IPS-11a (cell line): Measurements from ENCODE around the gene ZNF728.
"Not testable (repeated sequence)": the region's sequence is repeated elsewhere in the genome, so short reads cannot be mapped to it uniquely, and the experiment has no call there.

Experiments used
- H3K4me3 ChIP-seq: one replicate; pipeline ENCODE4 v1.5.1; 2013; ENCODE audit warnings: low read depth, low read length, control low read depth

Gene ZNF728

DNA sequence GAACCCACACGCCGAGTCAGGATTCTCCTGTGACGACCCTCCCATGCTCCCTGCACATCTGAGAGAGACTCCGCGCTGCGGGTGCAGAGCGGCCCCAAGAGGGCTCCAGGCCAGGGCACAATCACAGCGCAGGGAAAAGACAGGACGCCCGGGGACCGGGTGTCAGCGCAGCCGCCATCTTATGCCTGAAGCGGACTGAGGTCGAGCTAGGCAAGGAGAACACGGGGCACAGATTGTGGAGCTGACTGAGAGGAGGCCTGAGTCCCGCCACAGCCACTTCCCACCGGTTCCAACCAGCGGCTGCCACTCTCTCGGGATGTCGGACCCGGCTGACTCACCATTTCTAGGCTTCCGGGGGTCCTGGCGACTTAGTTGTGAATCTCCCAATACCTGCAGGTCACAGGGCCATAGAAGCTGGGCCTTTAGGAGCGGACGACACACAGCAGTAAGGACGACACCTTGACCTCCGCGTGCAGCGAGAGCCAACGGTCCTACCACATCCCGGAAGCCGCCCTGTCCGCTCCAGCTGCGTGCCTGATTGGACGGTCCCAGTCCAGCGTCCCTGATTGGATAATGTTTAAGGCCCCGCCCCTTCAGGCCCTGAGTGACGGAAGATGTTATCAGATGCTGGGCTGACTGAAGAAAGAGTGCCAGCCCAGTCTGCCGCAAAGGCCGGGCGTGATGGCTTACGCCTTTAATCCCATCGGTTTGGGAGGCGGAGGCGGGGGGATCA, at the start of gene ZNF728:
Gene ZNF728, minus strand, starts transcription at position 487 of the 733 bp plus-strand sequence. Its CDS starts 146 bp downstream, at position 341.
- H3K4me3 ChIP-seq, result no peak within 1 kb of the TSS

DNA sequence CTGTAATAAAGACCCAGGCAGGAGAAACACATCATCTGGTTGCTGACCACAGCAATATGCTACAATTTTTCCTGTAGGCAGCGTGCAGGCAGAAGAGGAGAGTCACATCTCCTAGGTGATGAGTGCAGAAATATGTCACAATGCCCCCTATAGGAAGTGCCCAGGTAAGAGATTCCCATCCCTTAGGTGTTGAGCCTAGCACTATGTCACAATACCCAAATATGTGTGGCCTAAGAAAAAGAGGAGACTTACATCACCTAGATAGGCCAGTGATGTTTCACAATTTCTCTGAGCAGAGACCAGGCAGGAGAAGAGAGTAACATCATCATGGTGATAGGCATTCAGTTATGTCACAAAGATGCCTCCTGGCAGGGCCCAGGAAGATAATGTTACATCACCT, 49.4 kb upstream of the ZNF728 start:
- no peak overlapping the region for H3K4me3 ChIP-seq

DNA sequence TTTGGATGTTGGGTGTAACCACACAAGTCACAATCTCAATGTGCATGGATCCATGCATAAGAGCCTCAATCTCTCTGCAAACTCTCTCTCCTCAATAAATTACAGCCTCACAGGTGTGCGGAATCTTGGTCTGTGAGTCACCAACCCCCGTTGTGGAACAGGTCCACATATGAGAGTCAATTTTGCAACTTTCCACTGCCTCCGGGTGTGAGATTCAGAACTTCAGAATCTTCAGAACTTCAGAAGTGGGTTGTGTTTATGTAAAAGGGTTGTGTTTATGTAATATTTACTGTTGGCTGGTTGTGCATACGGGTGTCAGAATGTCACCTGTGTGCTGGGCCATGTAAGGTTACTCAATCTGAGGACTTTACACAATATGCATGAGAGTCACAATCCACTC, 46.3 kb upstream of the ZNF728 start:
- no peak overlapping the region for H3K4me3 ChIP-seq

DNA sequence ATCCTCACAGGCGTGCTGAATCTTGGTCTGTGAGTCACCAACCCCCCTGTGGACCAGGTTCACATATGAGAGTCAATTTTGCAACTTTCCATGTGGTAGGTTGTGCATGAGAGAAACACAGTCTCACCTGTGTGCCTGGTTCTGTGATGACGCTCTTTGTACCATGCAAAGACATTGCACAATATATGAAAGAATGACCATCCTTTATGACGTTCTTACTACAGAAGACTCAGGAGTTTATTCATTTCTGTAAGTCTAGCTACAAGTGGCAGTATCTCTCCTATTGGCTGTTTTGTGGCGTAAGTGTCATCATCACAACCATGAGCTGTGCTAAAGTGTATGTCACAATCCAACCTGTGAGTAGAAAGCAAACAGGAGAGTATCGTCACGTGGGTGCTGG, 43.8 kb upstream of the ZNF728 start:
- no peak overlapping the region for H3K4me3 ChIP-seq

DNA sequence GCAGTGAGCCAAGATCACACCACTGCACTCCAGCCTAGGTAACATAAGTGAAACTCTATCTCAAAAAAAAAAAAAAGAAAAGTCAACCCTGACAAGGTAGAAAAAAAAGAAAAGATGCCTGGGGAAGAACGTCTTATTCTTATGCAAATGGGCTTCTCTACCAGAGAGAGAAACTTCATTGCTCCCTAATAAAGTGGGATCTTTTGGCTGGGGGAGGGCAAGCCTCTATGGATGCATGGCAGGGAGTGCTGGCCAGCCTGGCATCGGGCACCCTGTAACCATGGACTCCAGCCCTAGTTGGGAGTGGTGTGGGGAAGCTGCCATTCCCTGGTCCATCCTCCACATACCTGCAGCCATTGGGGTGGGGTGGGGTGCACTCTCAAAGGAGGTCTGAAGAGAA, 30.7 kb upstream of the ZNF728 start:
- H3K4me3 ChIP-seq, result no peak overlapping the region

DNA sequence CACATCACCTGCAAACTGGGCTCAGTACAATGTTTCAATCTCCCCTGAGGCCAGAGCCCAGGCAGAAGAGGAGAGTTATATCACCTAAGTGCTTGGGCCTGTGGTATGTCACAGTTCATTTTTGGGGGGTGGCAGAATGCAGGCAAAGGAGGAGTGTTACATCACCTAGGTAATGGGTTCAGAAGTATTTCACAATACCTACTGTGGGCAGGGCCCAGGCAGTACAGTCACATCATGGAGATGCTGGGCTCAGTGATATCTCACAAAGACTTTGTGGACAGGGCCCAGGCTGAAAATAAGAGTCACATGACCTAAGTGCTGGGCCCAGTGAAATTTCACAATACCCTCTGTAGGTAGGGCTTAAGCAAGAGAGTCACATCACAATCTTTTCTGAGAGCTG, 12.7 kb upstream of the ZNF728 start:
- H3K4me3 ChIP-seq, result no peak overlapping the region

DNA sequence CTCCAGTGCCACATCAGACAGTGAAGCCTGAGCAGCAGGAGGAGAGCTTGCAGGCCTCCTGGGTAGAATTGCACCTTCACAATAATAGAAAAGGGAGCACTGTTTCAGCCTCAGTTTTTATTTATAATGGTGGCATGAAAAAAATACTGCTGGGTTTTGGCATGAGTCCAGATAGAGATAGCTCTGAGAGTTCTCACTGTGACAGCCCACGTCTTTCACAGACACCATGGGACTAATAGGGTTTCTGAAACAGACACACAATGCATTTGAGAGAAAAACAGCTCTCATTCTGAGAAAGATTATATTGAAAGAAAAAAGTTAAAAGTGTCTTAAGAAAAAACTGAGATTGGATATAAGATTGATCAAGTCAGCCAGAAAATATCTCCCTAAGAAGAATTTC, 8.0 kb downstream of the ZNF728 start:
- H3K4me3 ChIP-seq, result not testable (repeated sequence)

DNA sequence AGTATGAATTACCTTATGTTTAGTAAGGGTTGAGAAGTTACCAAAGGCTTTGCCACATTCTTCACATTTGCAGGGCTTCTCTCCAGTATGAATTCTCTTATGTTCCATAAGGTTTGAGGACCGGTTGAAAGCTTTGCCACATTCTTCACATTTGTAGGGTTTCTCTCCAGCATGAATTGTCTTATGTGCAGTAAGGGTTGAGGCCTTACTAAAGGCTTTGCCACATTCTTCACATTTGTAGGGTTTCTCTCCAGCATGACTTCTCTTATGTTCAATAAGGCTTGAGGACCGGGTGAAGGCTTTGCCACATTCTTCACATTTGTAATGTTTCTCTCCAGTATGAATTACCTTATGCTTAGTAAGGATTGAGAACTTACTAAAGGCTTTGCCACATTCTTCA, 26.7 kb downstream of the ZNF728 start:
- no peak overlapping the region for H3K4me3 ChIP-seq

DNA sequence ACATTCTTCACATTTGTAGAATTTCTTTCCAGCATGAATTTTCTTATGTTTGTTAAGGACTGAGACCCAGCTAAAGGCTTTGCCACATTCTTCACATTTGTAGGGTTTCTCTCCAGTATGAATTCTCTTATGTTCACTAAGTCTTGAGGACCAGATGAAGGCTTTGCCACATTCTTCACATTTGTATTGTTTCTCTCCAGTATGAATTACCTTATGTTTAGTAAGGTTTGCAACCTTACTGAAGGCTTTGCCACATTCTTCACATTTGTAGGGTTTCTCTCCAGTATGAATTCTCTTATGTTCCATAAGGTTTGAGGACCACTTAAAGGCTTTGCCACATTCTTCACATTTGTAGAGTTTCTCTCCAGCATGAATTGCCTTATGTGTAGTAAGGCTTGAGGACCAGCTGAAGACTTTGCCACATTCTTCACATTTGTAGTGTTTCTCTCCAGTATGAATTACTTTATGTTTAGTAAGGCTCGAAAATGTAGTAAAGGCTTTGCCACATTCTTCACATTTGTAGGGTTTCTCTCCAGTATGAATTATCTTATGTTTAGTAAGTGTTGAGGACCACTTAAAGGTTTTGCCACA, 27.3 kb downstream of the ZNF728 start:
- not testable (repeated sequence) for H3K4me3 ChIP-seq

DNA sequence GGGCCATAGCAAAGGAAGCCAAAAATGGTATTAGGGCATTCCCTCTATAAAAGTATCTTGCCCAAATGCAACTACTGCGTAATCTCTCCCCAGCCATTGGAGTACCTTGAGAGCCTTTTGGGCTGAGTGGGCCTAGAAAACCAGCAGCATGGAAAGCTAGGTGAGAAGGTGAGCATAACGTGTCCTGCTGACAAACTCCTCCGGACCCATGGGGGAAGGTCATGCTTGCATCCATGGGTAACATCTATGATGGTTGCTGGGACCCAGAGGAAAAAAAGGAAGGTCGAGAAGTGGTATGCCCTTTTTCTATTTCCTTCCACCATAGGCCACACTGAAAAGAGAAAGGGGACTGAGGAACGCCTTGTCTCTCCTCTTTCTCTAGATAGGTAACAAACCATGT, 57.4 kb downstream of the ZNF728 start:
- no peak overlapping the region for H3K4me3 ChIP-seq

DNA sequence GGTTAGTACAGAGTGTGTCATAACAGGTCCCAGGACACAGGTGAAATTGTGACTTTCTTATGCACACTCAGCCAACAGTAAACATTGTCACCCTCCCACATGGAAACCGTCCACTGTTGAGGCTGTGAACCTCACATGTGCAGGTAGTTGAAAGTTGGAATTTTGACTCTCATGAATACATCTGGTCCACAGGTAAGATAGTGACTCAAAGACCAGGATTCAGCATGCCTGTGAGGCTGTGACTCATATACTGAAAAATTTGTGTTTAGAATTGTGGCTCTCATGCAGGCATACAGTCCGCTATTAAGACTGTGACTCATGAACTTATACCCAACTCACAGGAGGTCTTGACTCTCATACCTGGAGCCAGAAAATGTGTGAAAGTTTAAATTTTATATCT, 67.8 kb downstream of the ZNF728 start:
- H3K4me3 ChIP-seq, result no peak overlapping the region

DNA sequence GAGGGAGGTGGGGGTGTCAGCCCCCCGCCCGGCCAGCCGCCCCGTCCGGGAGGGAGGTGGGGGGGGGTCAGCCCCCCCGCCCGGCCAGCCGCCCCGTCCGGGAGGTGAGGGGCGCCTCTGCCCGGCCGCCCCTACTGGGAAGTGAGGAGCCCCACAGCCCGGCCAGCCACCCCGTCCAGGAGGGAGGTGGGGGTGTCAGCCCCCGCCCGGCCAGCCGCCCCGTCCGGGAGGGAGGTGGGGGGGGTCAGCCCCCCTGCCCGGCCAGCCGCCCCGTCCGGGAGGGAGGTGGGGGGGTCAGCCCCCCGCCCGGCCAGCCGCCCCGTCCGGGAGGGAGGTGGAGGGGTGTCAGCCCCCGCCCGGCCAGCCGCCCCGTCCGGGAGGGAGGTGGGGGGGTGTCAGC, 75.4 kb downstream of the ZNF728 start:
- H3K4me3 ChIP-seq, result not testable (repeated sequence)

DNA sequence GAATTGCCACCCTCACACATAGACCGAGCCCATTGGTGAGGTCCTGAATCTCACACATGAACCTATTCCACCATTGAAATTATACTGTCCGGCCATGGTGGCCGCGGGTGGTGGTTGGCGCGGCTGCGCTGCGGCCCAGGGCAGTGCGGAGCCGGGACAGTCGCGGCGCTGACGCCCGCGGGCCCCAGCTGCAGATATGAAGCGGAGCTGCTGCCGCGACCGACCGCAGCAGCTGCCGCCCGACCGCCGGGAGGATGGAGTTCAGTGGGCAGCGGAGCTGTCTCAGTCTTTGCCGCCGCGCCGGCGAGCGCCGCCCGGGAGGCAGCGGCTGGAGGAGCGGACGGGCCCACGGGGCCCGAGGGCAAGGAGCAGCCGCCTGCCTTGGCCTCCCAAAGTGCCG, 77.8 kb downstream of the ZNF728 start:
- not testable (repeated sequence) for H3K4me3 ChIP-seq
